H1 (cell line): ENCODE measurements around the gene TBX6. TPM values are rescaled to one million over a fixed set of nuclear protein-coding genes. Genes with fewer than 3 reads are reported as not detected.

Experiments used
- CTCF ChIA-PET: fragments of 300-600 bp; sonication (Branson Sonifier 250); formaldehyde crosslinking; loops from one replicate; lab custom pipeline; 2021; ENCODE audit not compliant: partially characterized antibody; lab: Charles Lee
- POLR2A ChIA-PET: fragments of 300-600 bp; sonication (Branson Sonifier 250); formaldehyde crosslinking; loops from one replicate; lab custom pipeline; 2021; ENCODE audit warnings: inconsistent platforms; ENCODE audit not compliant: partially characterized antibody; lab: Charles Lee
- DNase-seq, 2 experiments: peaks; one replicate each; pipeline versions ENCODE4 v3.0.0 to v3.0.0-alpha.2; 2010 to 2022; ENCODE audit warnings: low spot score in 2 of 2, low read depth in 1 of 2, mixed read lengths in 1 of 2
- FAIRE-seq: peaks from 2 replicates; lab custom pipeline; 2011; peaks lifted over from hg19 to GRCh38; lab: Jason Lieb, UNC
- H2AFZ ChIP-seq: 2 replicates; pipeline ENCODE4 v1.8.1; 2012; ENCODE audit warnings: low read length, inconsistent platforms
- H2AK5ac ChIP-seq: 2 replicates; pipeline ENCODE4 v1.6.1; 2013; ENCODE audit warnings: low read depth, low read length
- H2BK120ac ChIP-seq: replicated peaks from 2 replicates; pipeline ENCODE3; 2013; ENCODE audit warnings: low read depth, low read length, inconsistent platforms
- H2BK12ac ChIP-seq: 2 replicates; pipeline ENCODE4 v1.6.1; 2013; ENCODE audit warnings: low read depth, low read length
- H2BK15ac ChIP-seq: 2 replicates; pipeline ENCODE4 v1.6.1; 2013; ENCODE audit warnings: low read length
- H2BK20ac ChIP-seq: 2 replicates; pipeline ENCODE4 v1.6.1; 2013; ENCODE audit warnings: low read length
- H2BK5ac ChIP-seq: 2 replicates; pipeline ENCODE4 v1.6.1; 2013; ENCODE audit warnings: low read depth, low read length
- H3K14ac ChIP-seq: 2 replicates; pipeline ENCODE4 v1.6.1; 2013; ENCODE audit warnings: inconsistent platforms; ENCODE audit not compliant: insufficient read length
- H3K18ac ChIP-seq: 2 replicates; pipeline ENCODE4 v1.6.1; 2013; ENCODE audit warnings: low read length; ENCODE audit errors: extremely low read depth
- H3K23ac ChIP-seq: 2 replicates; pipeline ENCODE4 v1.6.1; 2013; ENCODE audit warnings: inconsistent platforms; ENCODE audit not compliant: insufficient read length
- H3K23me2 ChIP-seq: 2 replicates; pipeline ENCODE4 v1.6.1; 2013; ENCODE audit warnings: low read depth, low read length
- H3K27ac ChIP-seq: 2 replicates; pipeline ENCODE4 v1.6.1; 2011; ENCODE audit warnings: low read depth, low read length, inconsistent platforms
- H3K27me3 ChIP-seq, 4 experiments: replicated peaks in 1 of 4; 1 replicate in 1 of 4; 2 replicates in 3 of 4; pipeline versions ENCODE4 v1.6.1 to v1.8.1; 2011 to 2013; ENCODE audit warnings: low read length in 3 of 4, mild to moderate bottlenecking in 3 of 4, inconsistent platforms in 2 of 4, mixed read lengths in 2 of 4, moderate library complexity in 1 of 4; ENCODE audit not compliant: control insufficient read depth in 3 of 4, insufficient read depth in 3 of 4; ENCODE audit errors: extremely low read depth in 1 of 4
- H3K36me3 ChIP-seq, 4 experiments: 2 replicates each; pipeline versions ENCODE4 v1.6.1 to v1.8.1; 2011 to 2013; ENCODE audit warnings: mild to moderate bottlenecking in 4 of 4, low read length in 3 of 4, moderate library complexity in 2 of 4, control low read depth in 1 of 4, inconsistent platforms in 1 of 4; ENCODE audit not compliant: insufficient read depth in 4 of 4, control insufficient read depth in 2 of 4
- H3K4ac ChIP-seq: replicated peaks from 2 replicates; pipeline ENCODE3; 2013; ENCODE audit warnings: low read length, low read depth, mixed read lengths, inconsistent platforms; ENCODE audit not compliant: insufficient read length
- H3K4me1 ChIP-seq, 4 experiments: replicated peaks in 1 of 4; 1 replicate in 1 of 4; 2 replicates in 3 of 4; pipeline versions ENCODE4 v1.6.1 to v1.8.1; 2011 to 2013; ENCODE audit warnings: low read length in 3 of 4, inconsistent platforms in 2 of 4, mixed read lengths in 1 of 4; ENCODE audit not compliant: insufficient read depth in 4 of 4, control insufficient read depth in 3 of 4
- H3K4me2 ChIP-seq, 2 experiments: 2 replicates each; pipeline versions ENCODE4 v1.6.1 to v1.8.1; 2011 to 2013; ENCODE audit warnings: low read depth in 2 of 2, low read length in 2 of 2, control low read depth in 1 of 2, inconsistent platforms in 1 of 2, mild to moderate bottlenecking in 1 of 2; ENCODE audit not compliant: insufficient read depth in 1 of 2
- H3K4me3 ChIP-seq, 4 experiments: fragments of 200-600, 300-600 bp in 1 of 4; sonication (generic), shearing (Covaris generic), sonication (Bioruptor Twin) in 1 of 4; 2 replicates each; pipeline versions ENCODE4 v1.5.1 to v1.8.1; 2011 to 2016; ENCODE audit warnings: low read length in 4 of 4, low read depth in 3 of 4, control low read depth in 2 of 4, inconsistent platforms in 2 of 4, mild to moderate bottlenecking in 2 of 4, mixed read lengths in 1 of 4, moderate library complexity in 1 of 4; ENCODE audit not compliant: insufficient read depth in 2 of 4; ENCODE audit errors: extremely low read depth in 1 of 4
- H3K56ac ChIP-seq: replicated peaks from 2 replicates; pipeline ENCODE3; 2013; ENCODE audit warnings: low read depth, mild to moderate bottlenecking, mixed read lengths, low read length, inconsistent platforms; ENCODE audit not compliant: insufficient read length
- H3K79me1 ChIP-seq: 2 replicates; pipeline ENCODE4 v1.6.1; 2013; ENCODE audit warnings: low read depth, low read length, control low read depth
- H3K79me2 ChIP-seq, 2 experiments: 2 replicates each; pipeline versions ENCODE4 v1.6.1 to v1.8.1; 2012 to 2013; ENCODE audit warnings: low read length in 2 of 2, mild to moderate bottlenecking in 2 of 2, inconsistent platforms in 1 of 2; ENCODE audit not compliant: insufficient read depth in 2 of 2, control insufficient read depth in 1 of 2
- H3K9ac ChIP-seq, 4 experiments: replicated peaks in 1 of 4; 1 replicate in 1 of 4; 2 replicates in 3 of 4; pipeline versions ENCODE4 v1.6.1 to v1.8.1; 2011 to 2013; ENCODE audit warnings: low read depth in 3 of 4, low read length in 3 of 4, control low read depth in 2 of 4, mild to moderate bottlenecking in 2 of 4, moderate library complexity in 2 of 4, inconsistent platforms in 1 of 4; ENCODE audit errors: extremely low read depth in 1 of 4
- H3K9me3 ChIP-seq, 2 experiments: 2 replicates each; pipeline versions ENCODE4 v1.6.1 to v1.8.1; 2012 to 2013; ENCODE audit warnings: mild to moderate bottlenecking in 2 of 2, moderate library complexity in 2 of 2, control low read depth in 1 of 2, inconsistent platforms in 1 of 2, low read depth in 1 of 2, low read length in 1 of 2, mixed read lengths in 1 of 2; ENCODE audit not compliant: insufficient read depth in 2 of 2
- H4K20me1 ChIP-seq, 2 experiments: replicated peaks in 1 of 2; 2 replicates each; pipeline versions ENCODE3 to v1.8.1; 2011 to 2013; ENCODE audit warnings: inconsistent platforms in 2 of 2, low read length in 2 of 2, mild to moderate bottlenecking in 1 of 2; ENCODE audit not compliant: insufficient read depth in 2 of 2, control insufficient read depth in 1 of 2
- H4K5ac ChIP-seq: 2 replicates; pipeline ENCODE4 v1.6.1; 2013; ENCODE audit warnings: low read length, low read depth, mixed read lengths, inconsistent platforms; ENCODE audit not compliant: insufficient read length
- H4K8ac ChIP-seq: 2 replicates; pipeline ENCODE4 v1.8.0; 2013; ENCODE audit warnings: mild to moderate bottlenecking, moderate library complexity, low read length, inconsistent platforms; ENCODE audit not compliant: insufficient read depth; ENCODE audit errors: extremely low read depth
- H4K91ac ChIP-seq: replicated peaks from 2 replicates; pipeline ENCODE3; 2013; ENCODE audit warnings: low read length, mixed read lengths, inconsistent platforms; ENCODE audit not compliant: insufficient read length
- CBX8 ChIP-seq: fragments of 300-800, 300-1000 bp; sonication (generic); IDR thresholded peaks from 2 replicates; pipeline ENCODE4 v1.7.1; 2016; ENCODE audit warnings: low read depth, low read length, borderline replicate concordance
- KDM5A ChIP-seq: fragments of 200-600 bp; IDR thresholded peaks from 2 replicates; pipeline ENCODE4 v1.7.1; 2012; ENCODE audit warnings: mild to moderate bottlenecking, low read length, inconsistent platforms, mixed read lengths
- RNF2 ChIP-seq: fragments of 200-900, 300-1000 bp; sonication (generic); IDR thresholded peaks from 2 replicates; pipeline ENCODE4 v1.7.1; 2016; ENCODE audit warnings: borderline replicate concordance, low read depth, mild to moderate bottlenecking, antibody characterized with exemption, low read length; ENCODE audit not compliant: poor library complexity, severe bottlenecking; ENCODE audit errors: missing control alignments
- WGBS, 2 experiments: shearing (Covaris generic) in 1 of 2; methylation state at CpG; one replicate each; pipeline versions ENCODE4 v1.1.6 to v1.1.7; 2013 to 2015; ENCODE audit warnings: low lambda C conversion rate in 2 of 2, mixed read lengths in 2 of 2, inconsistent platforms in 1 of 2, low coverage in 1 of 2, missing lambda C conversion rate in 1 of 2; ENCODE audit not compliant: insufficient replicate concordance in 2 of 2, insufficient coverage in 1 of 2, insufficient read length in 1 of 2; ENCODE audit errors: extremely low coverage in 1 of 2, missing lambda C conversion rate in 1 of 2; 5-methylcytosine and 5-hydroxymethylcytosine counted together
- polyA plus RNA-seq, 7 experiments: library from polyadenylated mRNA; depleted of rRNA in 3 of 7; stranded (reverse) in 5 of 7; unstranded in 2 of 7; fragments of >200 nt in 5 of 7; fragments of 200-250 nt in 2 of 7; gene quantifications; 1 replicate in 5 of 7; 2 replicates in 1 of 7; 4 replicates in 1 of 7; pipeline versions ENCODE4 v1.2.1 to v1.2.3, GENCODE V29; 2011 to 2013; ENCODE audit warnings: missing spikeins in 2 of 7, mixed read lengths in 2 of 7
- total RNA-seq: library from RNA; stranded (reverse); fragmentation: NEBNext Ultra II Directional; extraction: Animal tissue kit (Norgen Biotek cat#: 25700); gene quantifications from 2 replicates; pipeline ENCODE4 v1.2.1, GENCODE V29; 2021

TBX6 gene
- total and polyA plus RNA-seq, 2 of the 8 experiments (the other 6 are each of a cell fraction or from before 2014, with no cell fraction given), result 2.2 to 2.8 TPM

DNA sequence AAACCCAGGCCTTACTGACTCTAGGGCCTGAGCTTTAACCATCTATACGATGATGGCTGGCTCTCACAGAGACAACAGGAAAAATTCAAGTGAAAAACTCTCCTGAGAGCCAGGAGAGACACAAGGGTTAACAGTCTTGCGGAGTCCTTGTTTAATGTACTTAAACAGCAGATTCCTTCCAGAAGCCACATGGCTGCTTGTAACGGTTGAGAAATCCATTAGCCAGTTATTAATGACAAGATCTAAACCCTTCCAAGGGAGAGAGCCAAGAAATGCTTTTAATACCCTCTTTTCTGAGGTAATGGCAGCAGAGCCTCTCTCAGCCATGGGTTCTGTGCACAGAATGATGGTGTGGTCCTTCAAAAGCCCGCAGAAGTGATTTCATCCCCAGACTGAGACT is 31.4 kb downstream of the TBX6 start:
- DNase-seq, result no peak
- POLR2A ChIA-PET, result interaction anchor here (1.4 to 2.7 kb wide), 2 partner anchors 29 to 33 kb away, joined by 3 to 6 read pairs; partner anchors contain the start of gene TLCD3B
- no peak overlapping the region for H2BK12ac ChIP-seq
- H2BK20ac ChIP-seq, result no peak overlapping the region
- no peak overlapping the region for H3K4me2 ChIP-seq
- no peaks in the 10 kb centered on the region for H3K79me2 ChIP-seq
- H2BK5ac ChIP-seq, result no peak overlapping the region
- H3K36me3 ChIP-seq, result no peaks in the 10 kb centered on the region
- H2BK15ac ChIP-seq, result no peak overlapping the region
- no peak overlapping the region for H4K8ac ChIP-seq
- H2AK5ac ChIP-seq, result no peak overlapping the region
- H3K9me3 ChIP-seq, result no peaks in the 10 kb centered on the region
- peaks cover 6 to 13% (median 10%) of the 10 kb centered on the region in 4 experiments for H3K4me1 ChIP-seq
- no peak overlapping the region for H4K5ac ChIP-seq
- no peak for FAIRE-seq
- H3K14ac ChIP-seq, result no peak overlapping the region
- CTCF ChIA-PET, result interaction anchor here (4.6 kb wide), 1 partner anchor 28 kb away, joined by 16 read pairs; no protein-coding TSS in a partner anchor
- 91% methylated on average over 4 of the region's 4 CpGs; no CpG with 5 or more reads in 1 of the 2 experiments for WGBS, 2 experiments
- H3K56ac ChIP-seq, result no peak overlapping the region
- peaks cover 15% of the 10 kb centered on the region for H3K23me2 ChIP-seq
- H3K23ac ChIP-seq, result no peak overlapping the region
- TF ChIP-seq RNF2 (no peak), CBX8 (no peak), KDM5A (no peak)
- H4K91ac ChIP-seq, result no peak overlapping the region
- no peak overlapping the region; a peak in 1 of 7 replicates for H3K9ac ChIP-seq
- H2AFZ ChIP-seq, result no peak overlapping the region
- H2BK120ac ChIP-seq, result no peak overlapping the region
- H3K27me3 ChIP-seq, result no peaks in the 10 kb centered on the region
- H3K79me1 ChIP-seq, result no peaks in the 10 kb centered on the region
- H3K18ac ChIP-seq, result no peak overlapping the region
- H4K20me1 ChIP-seq, result no peaks in the 10 kb centered on the region
- H3K27ac ChIP-seq, result no peak overlapping the region
- H3K4ac ChIP-seq, result no peak overlapping the region
- H3K4me3 ChIP-seq, result no peak overlapping the region
